Activated B cell treated with CpG ODN at 0.5 μM for 24 hours (primary cell): Measurements from ENCODE around the gene PPP3CB. TPM values are rescaled to one million over a fixed set of nuclear protein-coding genes. Genes with fewer than 3 reads are reported as not detected.

ENCODE experiments used
- ATAC-seq: fragments of 200-7000 bp; cut with Tn5 transposase; one replicate; pipeline ENCODE4 v1.10.0; 2021; ENCODE audit warnings: low read depth, mild to moderate bottlenecking, moderate library complexity
- CTCF ChIA-PET: fragments of 350-600 bp; sonication (Branson Sonifier 250); formaldehyde crosslinking; loops from one replicate; lab custom pipeline; 2021; ENCODE audit warnings: antibody characterized with exemption; lab: Charles Lee
- POLR2A ChIA-PET: fragments of 350-600 bp; sonication (Branson Sonifier 250); formaldehyde crosslinking; loops from one replicate; lab custom pipeline; 2021; ENCODE audit warnings: antibody characterized with exemption; lab: Charles Lee
- DNase-seq: peaks from one replicate; pipeline ENCODE4 v3.0.0; 2022
- H3K27ac Mint-ChIP-seq: one replicate; pipeline ENCODE4 v1.8.0; 2020; ENCODE audit warnings: mixed read lengths
- H3K27me3 Mint-ChIP-seq: one replicate; pipeline ENCODE4 v1.8.0; 2021; ENCODE audit warnings: mixed read lengths
- H3K36me3 Mint-ChIP-seq: one replicate; pipeline ENCODE4 v1.8.0; 2021; ENCODE audit warnings: low read depth, mixed read lengths
- H3K4me1 Mint-ChIP-seq: one replicate; pipeline ENCODE4 v1.8.0; 2021; ENCODE audit warnings: mixed read lengths
- H3K4me3 Mint-ChIP-seq: one replicate; pipeline ENCODE4 v1.8.0; 2020; ENCODE audit warnings: mild to moderate bottlenecking, mixed read lengths
- H3K9me3 Mint-ChIP-seq: one replicate; pipeline ENCODE4 v1.8.0; 2020; ENCODE audit warnings: mixed read lengths
- CTCF ChIP-seq: fragments of 200-600 bp; IDR thresholded peaks from one replicate; pipeline ENCODE4 v1.8.0; 2022; ENCODE audit warnings: antibody characterized with exemption, mild to moderate bottlenecking
- intact Hi-C: fragments of 100-400 bp; cut with micrococcal nuclease; formaldehyde crosslinking; loops from one replicate; pipeline ENCODE4 v1.15.1; 2024
- total RNA-seq: library from RNA; stranded (reverse); gene quantifications from 2 replicates; pipeline ENCODE4 v1.2.3, GENCODE V29; 2022

Gene PPP3CB
- total RNA-seq, 1 donor from 2014 or later = 43.3 TPM

GRCh38 chr10:73444457-73444856, 51.4 kb downstream of the PPP3CB start:
- intact Hi-C loops = no loop called here
- ChIA-PET POLR2A (no interaction called here), CTCF (no interaction called here)
- Mint-ChIP-seq H3K36me3 (peaks cover 60% of the 10 kb centered on the region), H3K4me1 (no peaks in the 10 kb centered on the region), H3K27ac (no peak overlapping the region), H3K27me3 (no peaks in the 10 kb centered on the region), H3K9me3 (no peaks in the 10 kb centered on the region), H3K4me3 (no peak overlapping the region)
- no peak for DNase-seq
- TF ChIP-seq CTCF = no peak
- ATAC-seq = no peak

- CTCF ChIA-PET = no interaction called here
- no peak overlapping the region for H3K4me3 Mint-ChIP-seq
- no peaks in the 10 kb centered on the region for H3K9me3 Mint-ChIP-seq
- TF ChIP-seq CTCF = no peak
- POLR2A ChIA-PET = no interaction called here
- H3K36me3 Mint-ChIP-seq = peaks cover 55% of the 10 kb centered on the region
- H3K4me1 Mint-ChIP-seq = no peaks in the 10 kb centered on the region
- ATAC-seq (no peak), DNase-seq (no peak)
- no peaks in the 10 kb centered on the region for H3K27me3 Mint-ChIP-seq
- H3K27ac Mint-ChIP-seq = no peak overlapping the region
- intact Hi-C loops = no loop called here
Observed at GRCh38 chr10:73439605-73440312, 56.1 kb downstream of the PPP3CB start.

GRCh38 chr10:73439055-73439454, 56.8 kb downstream of the PPP3CB start:
- intact Hi-C loops = no loop called here
- H3K27me3 Mint-ChIP-seq = no peaks in the 10 kb centered on the region
- H3K9me3 Mint-ChIP-seq = no peaks in the 10 kb centered on the region
- ChIA-PET POLR2A (no interaction called here), CTCF (no interaction called here)
- H3K4me1 Mint-ChIP-seq = no peaks in the 10 kb centered on the region
- TF ChIP-seq CTCF = no peak
- H3K36me3 Mint-ChIP-seq = peaks cover 53% of the 10 kb centered on the region
- DNase-seq = no peak
- ATAC-seq = no peak
- no peak overlapping the region for H3K27ac Mint-ChIP-seq
- no peak overlapping the region for H3K4me3 Mint-ChIP-seq

GRCh38 chr10:73433538-73433867, 62.3 kb downstream of the PPP3CB start, which contains the start of gene MSS51:
Gene MSS51, minus strand, starts transcription at chr10:73433561. Its CDS starts 5,277 bp downstream, at chr10:73428284.
- Mint-ChIP-seq H3K27ac (no peak within 1 kb of the TSS), H3K9me3 (no peaks in the 10 kb centered on the region), H3K27me3 (no peaks in the 10 kb centered on the region), H3K36me3 (peaks cover 26% of the 10 kb centered on the region), H3K4me3 (no peak within 1 kb of the TSS), H3K4me1 (no peaks in the 10 kb centered on the region)
- CTCF ChIA-PET = no interaction called here
- POLR2A ChIA-PET = no interaction called here
- no peak for TF ChIP-seq CTCF
- intact Hi-C loops = no loop called here
- ATAC-seq = no peak
- DNase-seq = no peak

GRCh38 chr10:73432646-73433537, 62.9 kb downstream of the PPP3CB start:
- no peak for TF ChIP-seq CTCF
- no peak for ATAC-seq
- DNase-seq = no peak
- Mint-ChIP-seq H3K27me3 (no peaks in the 10 kb centered on the region), H3K4me1 (no peaks in the 10 kb centered on the region), H3K4me3 (no peak overlapping the region), H3K9me3 (no peaks in the 10 kb centered on the region), H3K27ac (no peak overlapping the region), H3K36me3 (peaks cover 23% of the 10 kb centered on the region)
- intact Hi-C loops = no loop called here
- ChIA-PET CTCF (no interaction called here), POLR2A (interaction anchor here (0.7 kb wide), 1 partner anchor 69 kb away, joined by 3 read pairs; no protein-coding TSS in a partner anchor)
